Vagina (tissue), 2 donors: ENCODE measurements around the gene NEDD1.

Experiments
- POLR2A ChIP-seq, 2 donors: fragments of 450-650 bp; IDR thresholded peaks; one replicate each; pipeline ENCODE4 v1.6.1; 2017; ENCODE audit warnings: antibody characterized with exemption in 2 of 2, mild to moderate bottlenecking in 2 of 2, moderate library complexity in 2 of 2
- POLR2AphosphoS5 ChIP-seq, 2 donors: sonication (generic); formaldehyde crosslinking; IDR thresholded peaks; one replicate each; pipeline ENCODE4 v1.9.0; 2017; ENCODE audit warnings: antibody characterized with exemption in 2 of 2, mild to moderate bottlenecking in 2 of 2, low read depth in 1 of 2; ENCODE audit not compliant: insufficient read depth in 1 of 2
- TF ChIP-seq, protein P1 (sequence below), 3 experiments: fragments of 450-650 bp in 2 of 3; fragments of 200-600 bp in 1 of 3; sonication (generic) in 1 of 3; IDR thresholded peaks; one replicate each; pipeline ENCODE4 v1.5.1; 2017 to 2019; ENCODE audit warnings: antibody characterized with exemption in 3 of 3, mild to moderate bottlenecking in 2 of 3, moderate library complexity in 2 of 3

DNA sequence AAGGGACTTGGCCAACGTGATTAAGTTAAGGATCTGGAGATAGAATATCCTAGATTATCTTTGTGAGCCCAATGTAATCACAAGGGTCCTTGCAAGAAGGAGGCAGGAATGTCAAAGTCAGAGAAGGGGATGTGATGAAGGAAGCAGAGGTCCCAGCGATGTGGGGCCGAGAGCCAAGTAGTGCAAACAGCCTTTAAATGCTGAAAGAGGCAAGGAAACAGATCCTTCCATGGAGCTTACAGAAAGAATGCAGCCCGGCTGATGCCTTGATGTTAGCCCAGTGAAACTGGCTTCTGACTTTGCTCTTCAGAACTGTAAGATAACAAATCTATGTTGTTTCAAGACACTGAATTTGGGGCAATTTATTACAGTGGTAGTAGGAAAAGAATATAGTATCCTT, 74.9 kb downstream of the NEDD1 start:
- TF ChIP-seq, protein P1, sequence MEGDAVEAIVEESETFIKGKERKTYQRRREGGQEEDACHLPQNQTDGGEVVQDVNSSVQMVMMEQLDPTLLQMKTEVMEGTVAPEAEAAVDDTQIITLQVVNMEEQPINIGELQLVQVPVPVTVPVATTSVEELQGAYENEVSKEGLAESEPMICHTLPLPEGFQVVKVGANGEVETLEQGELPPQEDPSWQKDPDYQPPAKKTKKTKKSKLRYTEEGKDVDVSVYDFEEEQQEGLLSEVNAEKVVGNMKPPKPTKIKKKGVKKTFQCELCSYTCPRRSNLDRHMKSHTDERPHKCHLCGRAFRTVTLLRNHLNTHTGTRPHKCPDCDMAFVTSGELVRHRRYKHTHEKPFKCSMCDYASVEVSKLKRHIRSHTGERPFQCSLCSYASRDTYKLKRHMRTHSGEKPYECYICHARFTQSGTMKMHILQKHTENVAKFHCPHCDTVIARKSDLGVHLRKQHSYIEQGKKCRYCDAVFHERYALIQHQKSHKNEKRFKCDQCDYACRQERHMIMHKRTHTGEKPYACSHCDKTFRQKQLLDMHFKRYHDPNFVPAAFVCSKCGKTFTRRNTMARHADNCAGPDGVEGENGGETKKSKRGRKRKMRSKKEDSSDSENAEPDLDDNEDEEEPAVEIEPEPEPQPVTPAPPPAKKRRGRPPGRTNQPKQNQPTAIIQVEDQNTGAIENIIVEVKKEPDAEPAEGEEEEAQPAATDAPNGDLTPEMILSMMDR (IDR thresholded peaks at IDR 0.05): no peak
- no peak for TF ChIP-seq POLR2AphosphoS5 (IDR thresholded peaks at IDR 0.05; ENCODE audit: insufficient read depth in 1 of 2, low read depth in 1 of 2)
- no peak for TF ChIP-seq POLR2A (IDR thresholded peaks at IDR 0.05)
